Heart right ventricle (tissue), 16 donors: ENCODE measurements around the gene UBE2G2. TPM values are rescaled to one million over a fixed set of nuclear protein-coding genes. Genes with fewer than 3 reads are reported as not detected.

Experiments used
- ATAC-seq, 8 donors: fragments of 200-7000 bp; cut with Tn5 transposase; one replicate each; pipeline ENCODE4 v1.9.1; 2020; ENCODE audit warnings: mild to moderate bottlenecking in 8 of 8, moderate library complexity in 8 of 8, moderate number of reproducible peaks in 1 of 8
- DNase-seq, 2 donors: peaks; one replicate each; pipeline ENCODE4 v3.0.0-alpha.2; 2020
- H3K27ac ChIP-seq, 10 donors: fragments of 200-600 bp; sonication (generic) in 2 of 10; one replicate each; pipeline versions ENCODE4 v1.5.0 to v1.8.0; 2020 to 2022; ENCODE audit warnings: mild to moderate bottlenecking in 3 of 10
- H3K27me3 ChIP-seq, 7 donors: fragments of 200-600 bp; one replicate each; pipeline ENCODE4 v1.8.0; 2021 to 2022; ENCODE audit warnings: mild to moderate bottlenecking in 2 of 7
- H3K36me3 ChIP-seq, 9 donors: fragments of 200-600 bp; sonication (generic) in 1 of 9; one replicate each; pipeline versions ENCODE4 v1.5.0 to v1.8.0; 2020 to 2022; ENCODE audit warnings: mild to moderate bottlenecking in 2 of 9
- H3K4me1 ChIP-seq, 9 donors: fragments of 200-600 bp; sonication (generic) in 1 of 9; one replicate each; pipeline versions ENCODE4 v1.5.0 to v1.8.0; 2020 to 2022; ENCODE audit warnings: mild to moderate bottlenecking in 4 of 9
- H3K4me3 ChIP-seq, 10 donors: fragments of 200-600 bp; sonication (generic) in 2 of 10; one replicate each; pipeline versions ENCODE4 v1.5.0 to v1.8.0; 2020 to 2022; ENCODE audit warnings: mild to moderate bottlenecking in 7 of 10, moderate library complexity in 2 of 10
- H3K9me3 ChIP-seq, 11 donors: fragments of 200-600 bp in 10 of 11; sonication (generic) in 2 of 11; one replicate each; pipeline versions ENCODE4 v1.5.0 to v1.8.0; 2013 to 2022; ENCODE audit warnings: mild to moderate bottlenecking in 2 of 11, control low read depth in 1 of 11, moderate library complexity in 1 of 11
- CTCF ChIP-seq, 9 donors: fragments of 200-600 bp; sonication (generic) in 2 of 9; IDR thresholded peaks; one replicate each; pipeline versions ENCODE4 v1.5.0 to v1.8.0; 2021 to 2022; ENCODE audit warnings: antibody characterized with exemption in 9 of 9, mild to moderate bottlenecking in 5 of 9, moderate library complexity in 1 of 9
- WGBS, 2 donors: extraction: QIAGEN DNeasy Blood & Tissue Kit; methylation state at CpG; one replicate each; pipeline ENCODE4 v1.1.7; 2013; ENCODE audit warnings: inconsistent platforms in 1 of 2; 5-methylcytosine and 5-hydroxymethylcytosine counted together
- intact Hi-C, 10 donors: fragments of 100-400 bp; cut with DNase I; formaldehyde crosslinking; loops; one replicate each; pipeline versions ENCODE4 v1.11.1 to v1.14.2; 2022
- long read RNA-seq, 3 donors: library from polyadenylated mRNA; unstranded; transcript quantifications; one replicate each; pipeline ENCODE4 v2.0.0, GENCODE V29; 2020 to 2021
- polyA plus RNA-seq, 2 donors: library from polyadenylated mRNA; stranded (reverse); fragments of 200-250 nt; gene quantifications; one replicate each; pipeline ENCODE4 v1.2.3, GENCODE V29; 2013
- total RNA-seq, 10 donors: library from RNA; stranded (reverse); fragmentation: NEBNext Ultra II Directional in 3 of 10; extraction: Animal tissue kit (Norgen Biotek cat#: 25700) in 3 of 10; gene quantifications; one replicate each; pipeline versions ENCODE4 v1.2.1 to v1.2.4, GENCODE V29; 2021 to 2023
- donor health status: Arrhythmogenic right ventricular cardiomyopathy.
- donor health status: ischemic (EF 13 %, LVEDD 7.1; RV severe dilation, severe dysfunction).
- donor health status: healthy with polysubstance abuse.
- donor health status: DM: no; HTN: yes; CAD: no.
- donor health status: DM: no; HTN: no; CAD: no.
- donor health status: ischemic (EF 25% LVEDD 6.9; RV normal size, moderate dysfunction).
- donor health status: ischemic (EF 25% LVEDD 5.7; RV mildly dilated, moderate dysfunction).
- donor health status: healthy.
- donor health status: DM: yes; HTN: yes; CAD: no.
- donor health status: Ischemic cardiomyopathy.
- donor health status: ischemic (EF 35%, LVEDD 5.7; RV mildly dilated, moderate dysfunction).
- donor health status: nonischemic (EF 11% LVEDD 7.7; RV severe dilation, severe dysfunction).
- donor health status: DM: yes; HTN: yes; CAD: no.
- donor health status: PGD.
- donor health status: ischemic (EF 29% LVEDD 5.4; RV normal size, mild dysfunction).
- donor health status: nonischemic (EF 23%, LVEDD 6.1; RV moderate dilation, normal function).

The UBE2G2 gene
- 10 to 100 TPM; 58.1 to 89.5 (median 67.0) TPM for total RNA-seq
- 10 to 100 TPM; 39.6 to 59.3 TPM for polyA plus RNA-seq
- long read RNA-seq, donor 1, full-length matches to known transcripts: 53 of 74 reads
- long read RNA-seq, donor 1, partial matches to known transcripts: 3 of 74 reads
- long read RNA-seq, donor 1, other reads (novel, unspliced or antisense): 18 of 74 reads
- long read RNA-seq, donor 2, full-length matches to known transcripts: 52 of 95 reads
- long read RNA-seq, donor 2, partial matches to known transcripts: 4 of 95 reads
- long read RNA-seq, donor 2, other reads (novel, unspliced or antisense): 39 of 95 reads
- long read RNA-seq, donor 3, full-length matches to known transcripts: 140 of 181 reads
- long read RNA-seq, donor 3, partial matches to known transcripts: 7 of 181 reads
- long read RNA-seq, donor 3, other reads (novel, unspliced or antisense): 34 of 181 reads

- DNase-seq: peak; percentile 77 to 87
- Histone ChIP-seq H3K4me3 (peak within 1 kb of the TSS; percentile 69 to 98 (median 85)), H3K9me3 (no peaks in the 10 kb centered on the region), H3K36me3 (peaks cover 0 to 53% (median 21%) of the 10 kb centered on the region in 9 donors), H3K27me3 (no peaks in the 10 kb centered on the region), H3K4me1 (peaks cover 3 to 46% (median 30%) of the 10 kb centered on the region in 9 donors), H3K27ac (peak within 1 kb of the TSS in 9 of 10 donors; percentile 61 to 86 (median 79))
- intact Hi-C loops: loop anchor here in 8 of 10 donors (2.0 to 10.0 kb wide), 9 partner anchors 15 to 333 kb away; partner anchors contain the start of gene PTTG1IP (in 4 of the 8)
- peak; percentile 96 to 98 (median 97) for ATAC-seq
- WGBS, 2 donors: 0% methylated on average over 94 to 97 of the region's 97 CpGs
- TF ChIP-seq CTCF (IDR thresholded peaks at IDR 0.05): no peak
These were observed at the start of gene UBE2G2 for GRCh38 chr21:44801468-44802395. Gene UBE2G2, minus strand, starts transcription at chr21:44801820. Its CDS starts 72 bp downstream, at chr21:44801748.

DNA sequence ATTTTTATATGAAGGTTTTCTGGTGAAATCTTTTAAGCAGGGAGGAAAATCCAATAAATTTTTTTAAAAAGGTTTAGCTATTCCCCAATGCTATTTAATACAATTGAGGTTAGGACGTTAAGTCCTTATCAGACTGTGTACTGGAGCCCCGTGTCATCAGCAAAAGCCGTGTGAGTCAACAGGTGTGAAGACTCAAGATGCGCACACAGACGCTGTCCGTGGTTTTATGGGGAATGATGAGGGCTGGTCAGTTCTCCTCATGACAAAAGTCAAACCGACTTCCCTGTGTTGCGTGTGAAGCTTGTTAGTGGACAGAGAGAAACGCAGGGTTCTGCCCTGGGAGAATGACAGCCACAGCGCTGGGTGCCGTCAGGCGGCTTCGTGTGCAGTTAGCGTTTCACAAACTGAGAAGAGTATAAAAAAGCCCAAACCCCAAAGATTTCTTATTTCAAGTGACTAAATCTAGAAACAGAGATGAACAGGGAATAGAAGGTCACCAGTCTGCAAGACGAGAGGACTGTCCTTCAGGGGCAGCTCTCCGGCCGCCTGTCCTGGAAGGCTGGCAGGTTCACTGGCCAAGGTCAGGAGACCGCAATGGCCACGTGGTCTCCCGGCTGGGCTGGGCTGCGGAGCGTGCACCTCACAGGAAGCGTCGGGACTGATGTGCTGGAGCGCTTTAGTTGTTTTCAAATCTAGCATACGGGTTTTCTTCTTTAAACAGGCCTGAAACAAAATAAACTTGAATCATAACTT is 49.5 kb upstream of the UBE2G2 start:
- H3K9me3 ChIP-seq: no peaks in the 10 kb centered on the region
- peaks cover 10 to 70% (median 39%) of the 10 kb centered on the region in 9 donors for H3K4me1 ChIP-seq
- intact Hi-C loops: no loop called here
- ATAC-seq: no peak
- DNase-seq: no peak
- H3K4me3 ChIP-seq: no peak overlapping the region
- WGBS, 2 donors: 72 to 77% methylated on average over 26 of the region's 26 CpGs
- TF ChIP-seq CTCF (IDR thresholded peaks at IDR 0.05): no peak
- H3K36me3 ChIP-seq: peaks cover 0 to 84% (median 50%) of the 10 kb centered on the region in 9 donors
- no peaks in the 10 kb centered on the region for H3K27me3 ChIP-seq
- peak overlapping the region in 1 of 10 donors; percentile 49 for H3K27ac ChIP-seq

GRCh38 chr21:44850208-44850800 is 48.7 kb upstream of the UBE2G2 start:
- DNase-seq (no peak), ATAC-seq (no peak)
- TF ChIP-seq CTCF (IDR thresholded peaks at IDR 0.05): no peak
- H3K9me3 ChIP-seq: no peaks in the 10 kb centered on the region
- peak overlapping the region in 1 of 10 donors; percentile 49 for H3K27ac ChIP-seq
- no peaks in the 10 kb centered on the region for H3K27me3 ChIP-seq
- peaks cover 15 to 73% (median 43%) of the 10 kb centered on the region in 9 donors for H3K4me1 ChIP-seq
- 91 to 94% methylated on average over 19 to 20 of the region's 20 CpGs for WGBS, 2 donors
- H3K36me3 ChIP-seq: peaks cover 0 to 77% (median 44%) of the 10 kb centered on the region in 9 donors
- intact Hi-C loops: no loop called here
- no peak overlapping the region for H3K4me3 ChIP-seq
